ENCODE results near the gene SLC25A26. TPM values are rescaled to one million over a fixed set of nuclear protein-coding genes. Genes with fewer than 3 reads are reported as not detected.

Gene SLC25A26
- total and polyA plus RNA-seq, 2 of the 13 experiments (the other 11 are each of a cell fraction or from before 2014, with no cell fraction given) = 23.1 to 32.7 TPM

DNA sequence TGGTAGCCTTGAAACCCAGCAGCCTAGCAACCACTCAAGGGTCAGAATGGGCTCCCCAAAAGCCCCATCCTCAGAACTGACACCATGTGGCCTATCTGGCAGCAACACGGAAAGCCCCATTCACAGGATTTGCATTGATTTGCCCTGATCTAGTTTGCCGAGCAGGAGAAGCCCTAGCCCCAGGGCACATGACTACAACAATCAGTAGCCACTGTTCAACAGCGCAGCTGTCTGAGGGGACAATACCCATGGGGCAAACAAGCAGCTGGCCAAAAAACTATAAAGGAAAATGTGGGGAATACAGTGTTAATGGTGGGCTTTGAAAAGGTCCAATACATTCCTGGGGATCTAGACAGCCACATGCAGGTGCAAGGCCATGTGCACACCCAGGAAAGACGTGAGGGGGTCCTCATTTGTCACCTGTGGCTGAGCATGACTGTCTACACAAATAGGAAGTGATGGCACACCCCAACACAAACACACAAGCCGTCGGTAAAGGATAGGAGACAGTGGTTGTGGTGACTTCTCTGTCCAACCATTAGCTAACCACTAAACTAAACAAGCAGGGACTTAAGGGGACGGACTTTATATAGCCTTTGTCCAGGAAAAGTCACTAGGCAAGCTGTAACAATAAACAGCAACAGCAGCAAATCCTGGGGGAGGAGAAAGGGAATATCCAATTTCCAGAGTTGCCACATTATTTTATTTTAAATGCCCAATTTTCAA lies 166.3 kb downstream of the SLC25A26 start:
- POLR2A ChIA-PET = no interaction called here
- Histone ChIP-seq H4K20me1 (ENCODE audit: insufficient read depth, low read length) (no peaks in the 10 kb centered on the region), H3K4me3 (replicated peaks in 1 of 3; ENCODE audit: insufficient read depth in 1 of 3, low read depth in 2 of 3, low read length in 3 of 3) (no peak overlapping the region), H3K4me1 (ENCODE audit: insufficient read depth, low read length) (no peaks in the 10 kb centered on the region), H2AFZ (ENCODE audit: low read length) (no peak overlapping the region), H3K9ac (ENCODE audit: insufficient read depth, low read depth, low read length) (no peak overlapping the region), H3K27me3 (ENCODE audit: control insufficient read depth in 1 of 2, insufficient read depth in 2 of 2, low read length in 2 of 2) (no peaks in the 10 kb centered on the region), H3K36me3 (replicated peaks in 1 of 2; ENCODE audit: control insufficient read depth in 1 of 2, insufficient read depth in 2 of 2, low read length in 2 of 2) (peaks cover 27 to 54% of the 10 kb centered on the region in 2 experiments), H3K9me3 (ENCODE audit: low read length) (no peaks in the 10 kb centered on the region), H3K4me2 (ENCODE audit: low read depth, low read length) (no peak overlapping the region), H3K79me2 (ENCODE audit: insufficient read depth, low read length) (no peaks in the 10 kb centered on the region), H3K27ac (ENCODE audit: extremely low read length, insufficient read depth, low read length) (no peak overlapping the region)
- in situ Hi-C loops (cut with HindIII; ENCODE audit: extremely low pct_ligation_motif_present, low pct_unique_long_range_greater_than_20kb) = loop anchor here (10.0 kb wide), 1 partner anchor 112 kb away; no protein-coding TSS in a partner anchor
- WGBS (ENCODE audit: low lambda C conversion rate) = 100% methylated on average over 7 of the region's 7 CpGs
- FAIRE-seq (no peak), DNase-seq (ENCODE audit: low spot score) (no peak), ATAC-seq (no peak)
- no peak for TF ChIP-seq ZKSCAN1 (IDR thresholded peaks at IDR 0.05; ENCODE audit: low read length)
- peak; percentile 47 for TF ChIP-seq RBM22 (optimal IDR thresholded peaks at IDR 0.05; ENCODE audit: low read length)
- no peak for TF ChIP-seq CHD4 (IDR thresholded peaks at IDR 0.05; ENCODE audit: borderline replicate concordance, low read length)
- TF ChIP-seq, protein P1, sequence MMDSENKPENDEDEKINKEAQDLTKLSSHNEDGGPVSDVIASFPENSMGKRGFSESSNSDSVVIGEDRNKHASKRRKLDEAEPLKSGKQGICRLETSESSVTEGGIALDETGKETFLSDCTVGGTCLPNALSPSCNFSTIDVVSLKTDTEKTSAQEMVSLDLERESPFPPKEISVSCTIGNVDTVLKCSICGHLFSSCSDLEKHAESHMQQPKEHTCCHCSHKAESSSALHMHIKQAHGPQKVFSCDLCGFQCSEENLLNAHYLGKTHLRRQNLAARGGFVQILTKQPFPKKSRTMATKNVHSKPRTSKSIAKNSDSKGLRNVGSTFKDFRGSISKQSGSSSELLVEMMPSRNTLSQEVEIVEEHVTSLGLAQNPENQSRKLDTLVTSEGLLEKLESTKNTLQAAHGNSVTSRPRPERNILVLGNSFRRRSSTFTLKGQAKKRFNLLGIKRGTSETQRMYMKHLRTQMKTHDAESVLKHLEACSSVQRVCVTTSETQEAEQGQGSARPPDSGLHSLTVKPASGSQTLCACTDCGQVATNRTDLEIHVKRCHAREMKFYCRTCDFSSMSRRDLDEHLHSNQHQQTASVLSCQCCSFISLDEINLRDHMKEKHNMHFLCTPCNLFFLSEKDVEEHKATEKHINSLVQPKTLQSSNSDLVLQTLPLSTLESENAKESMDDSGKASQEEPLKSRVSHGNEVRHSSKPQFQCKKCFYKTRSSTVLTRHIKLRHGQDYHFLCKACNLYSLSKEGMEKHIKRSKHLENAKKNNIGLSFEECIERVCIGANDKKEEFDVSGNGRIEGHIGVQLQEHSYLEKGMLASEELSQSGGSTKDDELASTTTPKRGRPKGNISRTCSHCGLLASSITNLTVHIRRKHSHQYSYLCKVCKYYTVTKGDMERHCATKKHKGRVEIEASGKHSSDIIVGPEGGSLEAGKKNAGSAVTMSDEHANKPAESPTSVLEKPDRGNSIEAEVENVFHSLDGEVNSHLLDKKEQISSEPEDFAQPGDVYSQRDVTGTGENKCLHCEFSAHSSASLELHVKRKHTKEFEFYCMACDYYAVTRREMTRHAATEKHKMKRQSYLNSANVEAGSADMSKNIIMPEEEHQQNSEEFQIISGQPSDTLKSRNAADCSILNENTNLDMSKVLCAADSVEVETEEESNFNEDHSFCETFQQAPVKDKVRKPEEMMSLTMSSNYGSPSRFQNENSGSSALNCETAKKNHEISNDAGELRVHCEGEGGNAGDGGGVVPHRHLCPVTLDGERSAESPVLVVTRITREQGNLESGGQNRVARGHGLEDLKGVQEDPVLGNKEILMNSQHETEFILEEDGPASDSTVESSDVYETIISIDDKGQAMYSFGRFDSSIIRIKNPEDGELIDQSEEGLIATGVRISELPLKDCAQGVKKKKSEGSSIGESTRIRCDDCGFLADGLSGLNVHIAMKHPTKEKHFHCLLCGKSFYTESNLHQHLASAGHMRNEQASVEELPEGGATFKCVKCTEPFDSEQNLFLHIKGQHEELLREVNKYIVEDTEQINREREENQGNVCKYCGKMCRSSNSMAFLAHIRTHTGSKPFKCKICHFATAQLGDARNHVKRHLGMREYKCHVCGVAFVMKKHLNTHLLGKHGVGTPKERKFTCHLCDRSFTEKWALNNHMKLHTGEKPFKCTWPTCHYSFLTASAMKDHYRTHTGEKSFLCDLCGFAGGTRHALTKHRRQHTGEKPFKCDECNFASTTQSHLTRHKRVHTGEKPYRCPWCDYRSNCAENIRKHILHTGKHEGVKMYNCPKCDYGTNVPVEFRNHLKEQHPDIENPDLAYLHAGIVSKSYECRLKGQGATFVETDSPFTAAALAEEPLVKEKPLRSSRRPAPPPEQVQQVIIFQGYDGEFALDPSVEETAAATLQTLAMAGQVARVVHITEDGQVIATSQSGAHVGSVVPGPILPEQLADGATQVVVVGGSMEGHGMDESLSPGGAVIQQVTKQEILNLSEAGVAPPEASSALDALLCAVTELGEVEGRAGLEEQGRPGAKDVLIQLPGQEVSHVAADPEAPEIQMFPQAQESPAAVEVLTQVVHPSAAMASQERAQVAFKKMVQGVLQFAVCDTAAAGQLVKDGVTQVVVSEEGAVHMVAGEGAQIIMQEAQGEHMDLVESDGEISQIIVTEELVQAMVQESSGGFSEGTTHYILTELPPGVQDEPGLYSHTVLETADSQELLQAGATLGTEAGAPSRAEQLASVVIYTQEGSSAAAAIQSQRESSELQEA (CRISPR knock-in tag; IDR thresholded peaks at IDR 0.05; ENCODE audit: not compliant biosample characterization) = no peak
- BruUV-seq (replicated peaks) = no TSS peak
- CTCF ChIA-PET (ENCODE audit: low intra/inter-chr PET ratio, low total read pairs) = no interaction called here
- intact Hi-C loops (cut with micrococcal nuclease; ENCODE audit: unreplicated experiment) = no loop called here
